Medulla oblongata (tissue), 1 donor: ENCODE results near the gene CSF3.

ENCODE experiments used
- DNase-seq: peaks from one replicate; pipeline ENCODE4 v3.0.0-alpha.2; 2015; ENCODE audit errors: extremely low spot score

CSF3 gene

GRCh38 chr17:40024901-40025300 lies 9.7 kb downstream of the CSF3 start:
- DNase-seq = no peak

GRCh38 chr17:40025559-40025958 lies 10.3 kb downstream of the CSF3 start:
- DNase-seq = no peak

GRCh38 chr17:40025991-40026815 lies 11.0 kb downstream of the CSF3 start:
- DNase-seq = no peak

- peak; percentile 84 for DNase-seq
Observed at GRCh38 chr17:40026816-40027613, 11.8 kb downstream of the CSF3 start.

DNA sequence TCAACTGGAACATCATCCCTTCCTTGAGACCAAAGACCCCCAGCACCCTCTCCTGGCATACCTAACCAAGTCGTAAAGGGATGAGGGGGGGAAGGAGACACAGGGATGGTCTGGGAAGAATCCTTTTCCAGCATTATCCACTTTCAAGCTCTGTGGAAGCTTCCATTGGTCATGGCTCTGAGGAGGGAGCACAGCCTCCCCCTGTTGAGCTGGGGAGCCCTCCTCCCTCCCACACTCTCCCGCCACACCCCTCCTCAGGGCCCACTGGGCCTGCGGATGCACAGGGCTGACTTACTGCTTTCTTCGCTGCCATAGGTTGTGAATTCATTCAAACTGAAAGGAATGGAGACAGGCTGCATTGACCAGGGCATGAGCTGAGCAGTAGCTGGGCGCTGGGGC lies 12.4 kb downstream of the CSF3 start:
- DNase-seq = no peak

DNA sequence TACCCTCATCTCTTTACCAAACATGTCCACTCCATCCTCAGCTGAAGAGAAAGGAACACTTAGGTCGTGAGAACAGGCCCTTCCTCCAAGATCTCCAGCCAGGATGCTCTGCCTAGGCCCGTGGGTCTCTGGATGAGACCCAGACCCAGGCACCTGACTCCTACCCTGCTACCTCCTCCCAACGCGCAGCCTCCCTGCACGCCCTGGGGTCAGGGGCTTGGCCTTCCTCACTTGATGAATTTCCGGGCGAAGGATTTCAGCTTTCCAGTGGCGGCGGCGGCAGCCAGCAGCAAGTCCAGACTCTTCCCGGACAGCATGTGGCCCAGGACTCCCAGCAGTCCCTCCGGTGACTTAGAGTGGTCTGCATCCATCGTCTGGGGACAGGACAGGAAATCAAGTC lies 13.4 kb downstream of the CSF3 start:
- no peak for DNase-seq

DNA sequence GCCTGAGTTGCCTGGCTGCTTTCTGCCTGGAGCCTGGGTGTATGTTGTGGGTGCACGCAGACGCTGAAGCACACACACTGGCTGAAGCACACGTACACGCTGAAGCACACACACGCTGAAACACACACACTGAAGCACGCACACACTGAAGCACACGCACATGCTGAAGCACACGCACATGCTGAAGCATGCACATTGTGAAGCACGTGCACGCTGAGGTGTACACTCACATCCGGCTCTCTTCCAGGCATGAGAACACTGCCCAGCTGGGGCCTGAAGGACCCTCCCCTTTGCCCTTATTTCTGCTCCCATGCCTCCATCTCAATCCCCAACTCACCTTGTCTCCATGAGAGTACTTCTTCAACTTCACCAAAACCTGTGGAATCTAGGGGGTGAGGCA lies 16.5 kb downstream of the CSF3 start:
- no peak for DNase-seq

DNA sequence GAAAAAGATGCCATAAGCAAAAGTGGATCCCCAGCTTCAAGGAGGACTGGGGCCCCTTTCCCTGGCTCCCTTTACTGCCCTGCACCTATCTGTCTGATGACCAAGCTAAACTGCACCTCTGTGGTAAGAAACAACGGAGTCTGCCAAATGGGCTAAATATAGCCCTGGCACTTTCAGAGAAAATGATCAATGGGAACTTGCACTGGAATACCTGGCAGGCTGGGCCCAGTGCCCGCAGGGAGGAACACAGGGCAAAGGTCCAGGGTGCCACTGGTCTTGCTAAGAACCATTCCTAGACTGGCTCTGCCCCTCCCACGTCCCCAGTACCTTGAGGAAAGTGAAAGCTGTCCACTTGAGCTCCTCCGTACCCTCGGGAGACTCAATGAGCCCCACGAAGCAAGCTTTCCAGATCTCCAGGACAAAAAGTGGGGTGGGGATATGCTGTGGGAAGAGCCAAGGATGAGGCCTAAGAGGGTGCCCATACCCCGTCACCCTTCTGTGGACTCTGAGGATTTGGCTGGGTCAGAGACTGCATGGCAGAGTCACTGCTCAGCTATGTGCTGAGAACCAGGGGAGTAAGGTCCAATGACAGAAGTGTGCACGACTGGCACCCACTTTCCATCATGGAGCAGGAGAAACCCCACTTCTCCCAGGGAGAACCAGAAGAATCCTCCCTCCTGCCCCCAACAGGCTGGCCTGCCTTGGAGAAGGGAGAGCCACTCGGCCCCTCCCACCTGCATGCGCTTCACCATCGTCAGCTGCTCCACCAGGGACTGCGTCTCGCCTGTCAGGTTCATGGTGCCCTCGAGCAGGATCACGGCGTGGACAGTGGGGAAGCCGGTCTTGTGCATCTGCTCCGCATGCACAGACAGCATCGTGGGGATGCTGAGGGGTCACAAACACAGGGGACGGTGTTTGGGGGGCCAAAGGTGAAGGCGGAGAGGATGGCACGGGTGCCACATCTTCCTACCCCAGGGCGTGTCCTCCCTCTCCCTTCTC lies 17.4 kb downstream of the CSF3 start:
- DNase-seq = no peak

DNA sequence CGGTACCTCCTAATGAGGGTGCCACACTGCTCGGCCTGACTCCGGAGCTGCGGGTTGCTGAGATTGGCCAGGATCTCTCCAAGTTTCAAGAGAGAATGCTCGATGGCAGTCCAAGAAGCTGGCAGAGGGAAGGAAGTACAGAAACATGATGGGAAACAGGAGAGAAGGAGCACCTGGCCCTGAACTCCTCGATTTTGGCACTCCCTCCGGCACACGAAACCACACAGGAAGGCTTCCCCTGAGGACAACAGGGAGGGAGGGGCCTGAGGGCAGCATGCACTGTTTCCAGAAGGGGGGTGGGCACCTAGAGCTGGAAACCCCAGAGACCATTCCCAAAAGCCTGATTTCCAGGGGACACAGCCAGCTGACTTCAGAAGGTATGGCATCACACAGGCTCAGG lies 18.1 kb downstream of the CSF3 start:
- DNase-seq = no peak

DNA sequence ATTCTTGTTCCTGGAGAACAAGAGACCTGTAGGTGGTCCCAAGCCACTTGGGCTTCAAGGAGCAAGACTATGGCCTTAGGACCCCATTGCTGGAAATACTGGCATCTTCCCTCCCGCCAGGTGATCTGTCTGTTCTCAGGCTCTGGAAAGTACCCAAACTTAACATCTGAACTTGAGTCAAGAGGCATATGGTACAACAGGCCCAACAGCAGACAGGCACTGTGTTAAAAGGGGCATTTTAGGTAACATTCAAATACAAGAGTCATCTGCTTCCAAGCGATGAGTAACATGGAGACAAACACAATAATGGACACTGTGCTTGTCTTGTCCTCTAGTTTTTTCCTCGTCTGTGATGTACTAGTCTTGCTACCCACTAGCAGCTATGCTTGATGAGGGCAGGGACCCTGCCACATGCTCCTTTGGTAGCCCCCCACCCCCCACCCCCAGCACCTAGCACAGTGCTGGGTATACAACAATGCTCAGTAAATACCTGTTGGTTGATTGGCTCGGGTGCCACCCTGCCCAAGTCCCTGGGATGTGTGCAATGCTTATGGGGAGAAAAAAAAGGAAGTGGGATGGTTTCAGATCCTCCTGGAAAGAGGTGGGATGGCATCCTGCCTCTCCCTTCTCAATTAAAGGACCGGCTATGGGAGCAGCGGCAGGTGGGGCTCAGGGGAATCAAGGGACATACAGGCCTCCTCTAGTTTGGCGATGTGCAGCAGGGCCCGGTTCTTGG lies 19.4 kb downstream of the CSF3 start:
- no peak for DNase-seq

DNA sequence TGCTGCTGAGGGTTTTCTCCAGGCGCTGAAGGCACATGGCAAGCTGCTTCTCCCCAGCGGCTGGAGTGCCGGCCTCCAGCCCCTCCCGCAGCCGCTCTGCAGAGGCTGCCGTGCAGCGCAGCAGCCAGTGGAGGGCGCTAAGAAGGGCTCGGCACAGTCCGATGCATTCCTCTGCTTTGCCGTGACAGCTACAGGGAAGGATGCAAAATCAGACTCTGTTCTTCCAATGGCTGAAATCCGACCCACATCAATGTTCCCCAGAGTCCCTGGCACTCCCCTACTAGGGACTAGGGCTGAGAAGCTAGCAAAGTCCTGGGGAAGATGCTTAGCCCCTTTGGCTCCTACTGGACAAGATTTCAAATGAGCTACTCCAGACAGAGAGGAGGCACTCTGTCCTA lies 19.9 kb downstream of the CSF3 start:
- DNase-seq = no peak

DNA sequence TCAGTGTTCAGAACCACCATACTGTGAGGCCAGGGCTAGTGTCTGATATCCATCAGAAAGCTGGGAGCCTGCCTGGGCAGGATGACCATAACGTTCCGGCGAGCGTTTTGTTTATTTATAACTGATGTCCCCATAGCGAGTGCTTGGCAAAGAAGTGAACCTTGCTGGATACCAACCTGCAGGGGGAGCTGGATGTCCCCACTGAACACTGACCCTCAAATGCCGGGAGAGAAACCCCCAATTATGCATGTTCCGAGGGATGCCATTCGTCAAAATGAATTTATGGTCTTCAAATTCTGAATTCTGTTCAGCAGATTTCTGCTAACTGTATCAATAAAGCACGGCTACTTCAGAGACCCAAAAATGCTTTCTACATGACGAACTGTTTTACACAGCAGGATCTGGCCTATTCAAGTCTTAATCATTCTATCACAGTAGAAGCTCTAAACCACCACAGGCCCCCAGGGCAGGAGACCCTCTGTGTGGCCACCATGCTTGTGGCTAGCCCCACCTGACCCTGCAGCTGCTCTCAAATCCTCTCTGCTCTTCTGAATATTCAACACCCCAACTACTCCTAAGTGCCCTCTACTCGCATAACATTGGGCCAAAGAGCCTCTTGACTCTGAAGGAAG lies 23.8 kb downstream of the CSF3 start:
- DNase-seq = peak; percentile 58

DNA sequence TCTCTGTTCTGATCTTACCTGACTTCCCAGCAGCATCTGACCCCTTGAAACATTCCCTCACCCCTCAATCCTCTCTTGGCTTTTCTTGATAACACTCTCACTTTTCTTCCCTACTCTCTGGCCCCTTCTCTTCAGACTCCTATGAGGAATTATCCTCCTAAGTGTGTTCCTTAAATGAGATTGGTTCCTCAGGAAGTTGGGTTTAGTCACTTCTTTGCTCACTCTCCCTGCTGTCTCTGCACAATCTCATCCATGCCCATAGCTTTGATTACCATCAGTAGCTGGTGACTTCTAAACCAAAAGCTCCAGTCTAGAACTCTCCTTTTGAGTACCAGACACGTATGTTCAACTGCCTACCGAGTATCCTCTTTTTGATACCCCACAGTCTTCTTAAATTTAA lies 26.0 kb downstream of the CSF3 start:
- DNase-seq = no peak

- peak; percentile 40 for DNase-seq
Observed at GRCh38 chr17:40056379-40057015, 41.3 kb downstream of the CSF3 start.

DNA sequence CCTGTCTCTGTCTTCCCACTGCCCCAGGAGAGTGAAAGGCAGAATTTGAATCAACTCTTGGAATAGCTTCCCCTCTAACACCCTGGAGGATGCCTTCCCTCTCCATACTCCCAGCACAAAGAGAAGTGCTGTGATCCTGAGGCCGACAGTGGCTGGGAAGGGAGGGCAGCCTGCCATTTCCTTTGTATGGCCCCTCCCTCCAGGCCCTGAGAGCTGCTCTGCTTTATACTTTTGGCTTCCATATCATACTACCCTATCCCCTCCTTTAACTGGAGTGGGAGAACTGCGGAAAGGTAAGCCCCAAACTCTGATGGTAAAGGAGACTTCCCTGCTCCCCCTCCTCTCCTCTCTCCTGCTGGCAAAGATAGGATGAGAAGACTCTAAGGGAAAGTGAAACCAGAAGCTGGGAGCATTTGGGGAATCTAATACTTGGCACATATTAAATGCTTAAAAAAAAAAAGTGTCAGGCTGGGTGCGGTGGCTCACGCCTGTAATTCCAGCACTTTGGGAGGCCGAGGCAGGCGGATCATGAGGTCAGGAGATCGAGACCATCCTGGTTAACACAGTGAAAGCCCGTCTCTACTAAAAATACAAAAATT lies 43.0 kb downstream of the CSF3 start:
- peak; percentile 52 for DNase-seq

DNA sequence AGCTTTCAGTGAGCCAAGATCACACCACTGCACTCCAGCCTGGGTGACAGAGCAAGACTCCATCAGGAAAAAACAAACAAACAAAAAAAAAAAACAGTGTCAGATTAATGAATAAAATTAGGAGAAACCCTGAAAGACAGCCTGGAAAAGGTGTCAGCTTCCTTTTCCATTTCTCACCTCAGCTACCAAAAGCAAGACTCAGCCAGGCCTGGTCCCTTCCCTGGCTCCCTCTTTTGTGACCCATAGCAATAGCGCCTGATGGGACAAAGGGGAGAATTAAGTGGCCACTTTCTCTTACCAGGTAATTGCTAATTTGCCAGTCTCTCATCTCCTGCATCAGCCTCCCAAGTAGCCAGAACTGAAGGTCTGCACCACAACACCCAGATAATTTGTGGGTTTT lies 43.6 kb downstream of the CSF3 start:
- DNase-seq = no peak

DNA sequence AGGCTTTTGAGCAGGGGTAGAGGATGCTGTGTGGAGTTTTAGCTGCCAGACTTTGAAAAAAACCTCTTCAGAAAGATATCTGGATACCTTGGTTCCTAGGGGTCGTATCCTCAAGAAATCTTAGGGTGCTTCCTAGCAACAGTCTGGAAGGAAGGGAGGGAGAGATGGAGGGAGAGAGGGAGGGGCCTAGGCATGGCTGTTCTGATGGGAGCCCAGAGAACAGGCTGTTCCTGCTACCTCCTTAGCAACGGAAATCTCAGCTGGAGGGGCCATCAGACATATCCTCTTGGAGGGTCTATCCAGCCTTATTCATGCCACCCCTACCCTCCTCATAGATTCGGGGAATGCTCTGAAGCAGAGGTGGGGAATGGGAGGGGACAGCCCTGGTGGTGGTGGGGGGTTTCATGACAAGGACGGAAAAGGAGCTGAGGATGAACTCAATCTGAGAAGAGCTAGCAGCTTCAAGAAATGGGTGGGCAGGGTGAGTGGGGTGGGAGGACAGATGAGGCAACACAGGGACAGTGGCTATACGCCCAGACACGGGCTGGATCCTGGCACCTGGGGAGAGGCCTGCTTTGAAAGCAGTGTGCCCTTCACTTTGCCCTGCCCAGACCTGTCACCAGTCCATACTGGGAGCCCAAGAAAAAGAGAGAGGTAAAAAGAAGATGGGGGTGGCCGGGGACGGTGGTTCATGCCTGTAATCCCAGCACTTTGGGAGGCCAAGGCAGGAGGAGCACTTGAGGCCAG lies 44.7 kb downstream of the CSF3 start:
- DNase-seq = no peak

DNA sequence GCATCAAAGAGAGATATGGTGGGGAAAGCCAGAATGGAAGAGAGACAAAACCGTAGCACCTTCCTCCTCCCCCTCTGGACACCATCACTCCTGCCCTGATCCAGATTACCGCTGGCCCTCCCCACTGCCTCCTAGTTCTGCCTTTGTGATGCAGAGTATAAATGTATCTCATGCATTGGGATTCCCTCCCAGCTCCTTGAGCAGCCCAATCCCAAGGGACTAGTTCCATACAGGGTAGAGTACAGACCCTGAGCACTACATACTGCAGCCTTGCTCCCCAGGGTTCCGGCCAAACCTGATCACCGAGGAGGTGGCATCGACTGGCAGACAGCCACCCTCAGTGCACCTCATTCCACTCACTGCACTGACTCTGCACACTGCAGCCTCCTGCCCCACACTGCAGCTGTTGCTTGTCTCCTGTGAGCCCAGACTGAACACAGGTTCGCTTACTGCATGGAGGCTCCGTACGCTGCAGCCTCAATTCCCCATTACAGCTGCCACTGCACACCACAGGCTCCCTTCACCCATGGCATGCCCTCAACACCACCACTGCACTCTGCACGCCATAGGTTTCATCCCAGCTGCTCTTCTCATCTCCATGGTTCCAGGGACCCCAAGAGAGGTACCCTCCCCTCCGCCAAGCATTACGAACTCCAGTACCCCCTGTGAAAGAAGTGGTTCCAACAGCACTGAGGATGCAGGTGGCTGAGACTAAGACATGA lies 45.8 kb downstream of the CSF3 start:
- DNase-seq = no peak
